Hematopoietic multipotent progenitor cell treated with erythropoietin and hydrocortisone succinate and interleukin-3 and kit ligand, for 6 days (in vitro differentiated cells): ENCODE results near the gene EDN3.
"Not testable (repeated sequence)": the region's sequence is repeated elsewhere in the genome, so short reads cannot be mapped to it uniquely, and the experiment has no call there.

Source experiments
- DNase-seq: peaks from one replicate; pipeline ENCODE4 v3.0.0-alpha.2; 2015

EDN3 gene

DNA sequence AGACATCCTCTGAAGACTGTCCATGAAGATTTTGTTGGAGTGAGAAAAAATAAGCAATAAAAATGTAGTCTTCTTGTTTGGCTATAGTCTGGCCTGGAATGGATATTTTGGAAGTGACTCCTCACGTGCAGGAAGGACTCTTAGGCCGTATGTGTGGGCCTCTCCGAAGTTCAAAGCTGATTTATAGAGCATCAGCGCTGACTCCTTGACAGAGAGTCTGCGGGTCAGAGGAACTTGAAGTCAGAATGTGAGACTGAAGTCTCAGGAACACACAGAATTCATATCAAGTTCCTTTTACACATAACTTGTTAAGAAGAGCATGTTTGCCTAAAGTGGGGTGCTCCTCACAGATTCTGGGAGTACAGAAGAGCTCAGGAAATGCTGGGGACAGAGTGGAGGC, 36.1 kb downstream of the EDN3 start:
- DNase-seq = no peak

DNA sequence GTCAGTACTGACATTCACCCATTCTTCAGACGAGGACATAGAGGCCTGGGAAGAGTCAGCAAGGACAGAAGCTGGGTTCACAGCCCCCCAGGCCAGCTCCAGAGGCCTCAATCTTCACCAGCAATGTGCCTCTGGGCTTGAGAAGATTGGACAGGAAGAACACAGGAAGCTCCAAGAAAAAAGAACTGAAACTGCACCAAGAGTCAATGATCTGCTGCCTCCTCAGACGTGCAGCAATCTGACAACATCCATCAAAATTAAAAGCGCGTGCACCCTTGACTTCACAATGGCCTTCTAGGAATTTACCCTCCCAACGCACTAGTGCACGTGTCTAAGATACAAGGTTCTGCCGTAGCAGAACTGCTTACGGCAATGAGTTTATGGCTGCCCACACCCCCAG, 38.0 kb downstream of the EDN3 start:
- not testable (repeated sequence) for DNase-seq

GRCh38 chr20:59340201-59340885, 39.9 kb downstream of the EDN3 start:
- no peak for DNase-seq

DNA sequence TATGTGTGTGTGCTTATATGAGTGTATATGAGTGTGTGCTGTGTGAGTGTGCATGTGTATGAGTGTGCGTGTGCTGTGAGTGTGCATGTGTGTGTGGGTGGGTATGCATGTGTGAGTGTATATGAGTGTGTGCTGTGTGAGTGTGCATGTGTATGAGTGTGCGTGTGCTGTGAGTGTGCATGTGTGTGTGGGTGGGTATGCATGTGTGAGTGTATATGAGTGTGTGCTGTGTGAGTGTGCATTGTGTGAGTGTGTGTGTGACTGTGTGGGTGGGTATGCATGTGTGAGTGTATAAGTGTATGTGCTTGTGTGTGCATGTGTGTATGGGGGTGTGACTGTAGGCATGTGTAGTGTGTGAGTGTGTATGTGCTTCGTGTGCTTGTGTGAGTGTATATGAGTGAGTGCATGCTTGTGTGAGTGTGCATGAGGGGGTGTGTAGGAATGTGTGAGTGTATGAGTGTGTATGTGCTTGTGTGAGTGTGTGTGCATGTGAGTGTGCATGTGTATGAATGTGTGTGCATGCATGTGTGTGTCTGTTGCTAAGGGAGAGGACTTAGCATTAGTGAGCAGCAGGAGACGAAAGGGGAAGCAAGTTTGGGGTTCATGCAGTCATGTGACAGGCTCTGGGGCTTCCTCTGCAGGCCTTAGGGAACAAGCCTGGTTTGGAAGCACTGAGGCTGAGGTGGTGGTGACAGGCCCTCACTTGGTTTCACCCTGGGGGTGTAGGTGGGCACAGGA, 41.0 kb downstream of the EDN3 start:
- peak; percentile 37 for DNase-seq

DNA sequence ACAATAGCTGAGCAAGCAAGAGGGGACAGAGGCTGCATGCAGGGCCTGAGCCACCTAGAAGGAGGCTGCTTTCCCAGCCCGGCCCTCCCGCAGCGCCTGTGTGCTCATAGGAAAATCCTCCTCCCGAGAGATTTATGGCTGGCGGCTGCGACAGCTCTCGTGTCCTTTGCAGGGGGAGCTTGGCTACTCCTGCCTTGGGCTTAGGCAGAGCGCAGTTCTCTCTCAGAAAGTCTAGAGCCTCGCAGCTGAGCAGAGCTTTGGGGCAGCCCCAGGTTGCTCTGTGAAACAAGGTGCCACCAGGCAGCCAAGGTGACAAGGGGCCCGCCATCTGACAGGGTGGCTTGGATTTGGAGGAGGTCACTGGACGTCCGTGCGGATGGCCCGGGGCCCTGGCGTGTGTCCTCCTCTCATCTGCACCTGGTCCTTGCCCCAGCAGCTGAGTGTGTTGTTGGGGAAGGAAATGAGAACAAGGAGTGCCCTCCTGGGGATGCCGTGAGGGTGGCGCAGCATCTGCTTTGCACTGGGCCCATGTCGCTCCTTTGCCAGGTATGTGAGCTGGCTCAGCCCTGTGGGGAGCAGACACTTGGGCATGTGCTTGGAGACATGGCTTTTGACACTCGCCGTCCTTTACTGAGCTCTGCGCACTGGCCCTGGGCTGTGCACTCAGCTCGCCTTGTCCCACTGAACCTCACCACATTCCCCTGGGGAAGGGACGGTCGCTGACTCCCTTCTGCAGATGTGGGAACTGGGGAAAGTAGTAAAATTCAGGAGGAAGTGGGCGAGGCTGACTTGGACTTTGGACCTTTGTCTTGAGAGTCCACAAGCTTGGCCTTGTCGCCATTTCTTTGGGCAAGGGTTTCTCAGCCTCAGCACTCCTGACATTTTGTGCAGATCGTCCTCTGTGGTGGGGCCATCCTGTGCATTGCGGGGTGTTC, 41.9 kb downstream of the EDN3 start:
- no peak for DNase-seq

DNA sequence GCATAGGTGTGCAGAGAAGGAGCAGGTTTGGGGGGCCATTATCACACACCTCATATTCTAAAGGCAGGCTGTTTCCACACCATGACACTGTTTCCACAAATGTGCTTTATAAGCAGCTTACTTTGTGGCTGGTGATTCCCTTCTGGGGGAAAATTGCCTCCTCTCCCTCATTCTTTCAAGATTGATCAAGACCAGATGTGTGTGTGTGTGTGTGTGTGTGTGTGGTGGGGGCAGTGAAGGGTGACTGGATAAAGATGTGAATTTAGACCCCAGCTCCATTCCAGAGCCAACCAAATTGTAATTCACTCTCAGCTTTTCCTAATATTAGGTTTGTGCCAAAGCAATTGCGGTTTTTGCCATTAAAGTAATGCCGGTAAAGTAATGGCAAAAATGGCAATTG, 45.6 kb downstream of the EDN3 start:
- no peak for DNase-seq

DNA sequence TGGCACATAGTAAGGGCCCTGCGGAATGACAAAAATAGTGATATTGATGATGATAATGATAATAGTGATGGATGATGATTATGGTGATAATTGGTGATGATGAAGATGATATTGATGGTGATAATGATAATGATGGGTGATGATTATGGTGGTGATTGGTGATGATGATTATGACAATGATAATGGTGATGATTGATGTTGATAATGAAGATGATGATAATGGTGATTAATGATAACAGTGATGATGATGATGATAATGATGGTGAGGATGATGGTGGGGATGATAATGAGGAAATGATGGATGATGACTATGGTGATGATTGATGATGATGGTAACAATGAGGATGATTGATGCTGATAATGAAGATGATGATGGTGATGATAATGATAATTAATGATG, 48.9 kb downstream of the EDN3 start:
- no peak for DNase-seq

DNA sequence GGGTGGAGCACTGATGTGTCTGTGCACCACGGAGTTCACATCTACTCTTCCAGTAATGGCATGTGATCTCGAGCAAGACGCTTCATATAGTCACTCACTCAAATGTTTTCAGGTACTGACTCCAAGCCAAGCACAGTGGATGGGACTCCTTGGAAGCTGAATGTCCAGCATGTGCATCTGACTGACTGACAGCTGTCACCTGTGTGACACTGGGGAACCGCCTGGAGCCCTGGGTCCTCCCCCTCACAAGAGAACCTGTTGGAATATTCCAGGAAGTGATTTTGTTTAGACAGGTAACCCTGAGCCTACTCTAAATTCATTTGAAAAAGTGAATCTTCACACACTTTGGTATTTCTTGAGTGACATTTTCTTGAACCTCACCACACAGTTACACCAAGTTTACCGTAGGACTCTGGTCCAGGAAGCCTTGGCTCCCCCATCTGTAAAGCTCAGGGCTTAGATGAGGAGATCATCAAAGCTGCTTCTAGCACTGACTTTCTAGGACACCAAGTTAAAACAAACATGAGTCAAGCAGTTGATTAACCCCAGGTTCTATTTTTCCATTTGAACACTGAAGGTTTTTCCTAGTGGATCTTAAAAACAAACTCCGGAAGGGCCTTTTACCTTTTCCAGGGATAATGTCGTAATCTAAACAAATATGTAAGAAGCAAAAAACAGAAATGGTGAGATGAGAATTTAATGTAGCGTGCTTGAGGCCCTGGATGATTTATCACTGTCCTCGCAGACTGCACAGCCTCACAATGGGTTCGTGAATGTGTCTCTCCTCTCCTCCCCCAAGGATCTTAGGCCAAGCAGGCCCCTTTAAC, 50.1 kb downstream of the EDN3 start:
- DNase-seq = no peak

GRCh38 chr20:59351157-59352040, 51.0 kb downstream of the EDN3 start:
- DNase-seq = no peak

DNA sequence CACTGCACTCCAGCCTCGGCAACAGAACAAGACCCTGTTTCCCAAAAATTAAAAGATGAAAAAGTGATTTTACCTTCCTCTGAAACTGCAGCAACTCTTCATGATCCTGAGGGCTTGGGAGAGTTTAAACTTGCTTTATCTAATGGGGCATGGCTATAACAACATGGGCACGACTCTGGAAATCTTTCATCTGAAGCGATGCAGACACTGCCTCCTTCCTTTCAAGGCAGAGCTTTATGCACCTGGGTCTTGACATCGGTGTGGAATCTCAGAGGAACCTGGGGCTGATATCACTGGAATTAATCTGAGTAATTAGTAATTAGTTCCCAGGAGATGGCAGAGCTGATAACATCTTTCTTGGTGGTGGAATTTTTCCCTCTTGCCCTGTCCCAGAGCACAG, 52.1 kb downstream of the EDN3 start:
- no peak for DNase-seq

GRCh38 chr20:59352990-59353389, 52.6 kb downstream of the EDN3 start:
- no peak for DNase-seq

DNA sequence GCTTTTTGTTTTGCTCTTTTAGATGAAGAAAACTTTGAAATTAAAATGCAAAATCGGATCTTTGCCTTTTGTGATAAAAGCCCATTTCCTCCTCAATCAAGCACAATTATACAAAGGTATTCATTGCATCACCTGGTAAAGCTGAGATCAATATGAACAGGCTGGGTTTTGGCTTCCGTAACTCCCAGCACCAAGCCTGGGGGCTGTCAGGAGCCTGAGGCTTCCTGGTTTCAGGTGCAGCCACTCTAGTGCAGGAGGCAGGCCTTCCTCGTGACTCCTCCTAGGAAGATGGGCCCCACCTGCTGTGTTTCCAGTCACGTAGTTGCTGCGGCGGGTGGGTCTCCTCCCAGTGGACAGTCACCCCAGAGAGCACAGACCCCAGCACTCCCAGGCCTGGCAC, 54.0 kb downstream of the EDN3 start:
- no peak for DNase-seq

DNA sequence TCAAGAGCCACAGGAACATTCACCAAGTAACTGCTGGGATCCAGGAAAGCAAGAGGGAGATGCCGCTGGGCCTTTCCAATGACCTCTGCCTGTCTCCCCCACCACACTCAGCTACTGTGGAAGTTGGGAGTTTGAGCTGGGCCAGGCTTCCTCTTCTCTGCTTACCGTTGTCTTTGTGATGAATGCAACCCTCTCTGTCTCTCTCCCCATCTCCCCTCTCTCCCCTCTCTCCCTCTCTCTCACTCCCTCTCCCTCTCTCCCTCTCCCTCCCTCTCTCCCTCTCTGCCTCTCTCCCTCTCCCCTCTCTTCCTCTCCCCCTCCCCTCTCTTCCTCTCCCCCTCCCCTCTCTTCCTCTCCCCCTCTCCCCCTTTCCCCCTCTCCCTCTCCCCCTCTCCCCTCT, 54.8 kb downstream of the EDN3 start:
- DNase-seq = no peak

DNA sequence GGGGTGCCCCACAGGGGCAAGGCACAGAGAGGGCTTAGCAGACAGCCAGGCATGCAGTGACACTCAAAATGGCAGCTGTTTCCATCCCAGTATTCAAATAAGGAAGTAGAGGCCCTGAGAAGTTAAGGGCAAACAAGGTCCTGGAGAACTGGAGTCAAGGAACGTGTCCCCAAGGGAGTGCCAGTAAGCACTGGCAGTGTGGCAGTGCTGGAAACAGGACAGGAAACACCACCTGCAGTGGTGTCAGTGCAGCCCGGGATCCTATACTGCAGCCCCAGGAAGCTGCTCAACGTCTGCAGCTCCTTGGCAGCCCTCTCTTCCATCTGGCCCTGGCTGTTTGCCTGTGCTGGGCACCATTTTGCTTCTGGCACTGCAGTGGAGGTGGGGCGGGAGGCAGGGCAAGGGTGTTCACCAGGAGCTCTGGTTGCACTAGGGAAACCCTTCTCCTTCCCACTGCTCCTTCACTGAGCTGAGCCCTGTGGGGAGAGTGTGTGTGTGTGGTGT, 56.3 kb downstream of the EDN3 start:
- DNase-seq = no peak

DNA sequence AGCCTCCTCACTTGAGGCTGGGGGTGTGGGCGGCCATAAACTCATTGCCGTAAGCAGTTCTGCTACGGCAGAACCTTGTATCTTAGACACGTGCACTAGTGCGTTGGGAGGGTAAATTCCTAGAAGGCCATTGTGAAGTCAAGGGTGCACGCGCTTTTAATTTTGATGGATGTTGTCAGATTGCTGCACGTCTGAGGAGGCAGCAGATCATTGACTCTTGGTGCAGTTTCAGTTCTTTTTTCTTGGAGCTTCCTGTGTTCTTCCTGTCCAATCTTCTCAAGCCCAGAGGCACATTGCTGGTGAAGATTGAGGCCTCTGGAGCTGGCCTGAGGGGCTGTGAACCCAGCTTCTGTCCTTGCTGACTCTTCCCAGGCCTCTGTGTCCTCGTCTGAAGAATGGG, 58.4 kb downstream of the EDN3 start:
- not testable (repeated sequence) for DNase-seq

DNA sequence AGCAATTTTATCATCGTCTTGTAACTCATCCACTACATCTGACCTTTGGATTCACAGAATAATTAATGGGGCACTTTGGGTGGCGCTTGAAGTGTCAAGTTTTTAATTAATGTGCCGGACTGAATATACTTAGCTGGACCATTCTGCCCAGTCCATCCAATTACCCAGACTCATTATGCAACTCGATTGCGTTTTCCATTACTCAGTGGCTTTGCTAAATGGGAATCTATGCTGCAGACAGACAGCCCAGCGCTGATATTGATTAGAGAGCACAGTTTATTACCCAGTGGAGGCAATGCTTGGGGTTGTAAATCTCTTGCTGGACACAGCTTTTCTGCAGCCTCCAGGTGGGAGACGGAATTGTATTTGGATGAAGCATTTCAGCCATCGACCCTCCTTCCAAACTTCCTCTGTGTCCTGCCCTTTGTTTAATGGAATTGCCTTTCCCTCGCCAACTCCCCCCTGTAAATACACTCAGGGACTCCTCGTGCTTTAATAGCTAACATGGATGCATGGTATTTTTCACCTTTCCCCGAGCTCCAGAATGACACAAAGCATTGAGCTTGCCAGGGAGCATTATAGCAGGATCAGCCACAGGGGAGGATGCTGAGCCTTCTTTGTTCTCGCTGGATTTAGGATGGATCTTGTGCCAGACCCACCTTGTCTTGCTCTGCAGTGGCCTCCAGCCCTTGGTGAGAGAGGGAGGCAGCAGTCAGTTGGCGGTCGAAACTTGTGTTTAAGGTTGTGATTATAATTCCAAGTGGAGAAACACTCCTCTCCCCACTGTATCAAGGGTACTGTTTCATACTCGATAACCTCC, 59.7 kb downstream of the EDN3 start:
- DNase-seq = no peak

- DNase-seq = no peak
These were observed 60.5 kb downstream of the EDN3 start for GRCh38 chr20:59360934-59361333.

DNA sequence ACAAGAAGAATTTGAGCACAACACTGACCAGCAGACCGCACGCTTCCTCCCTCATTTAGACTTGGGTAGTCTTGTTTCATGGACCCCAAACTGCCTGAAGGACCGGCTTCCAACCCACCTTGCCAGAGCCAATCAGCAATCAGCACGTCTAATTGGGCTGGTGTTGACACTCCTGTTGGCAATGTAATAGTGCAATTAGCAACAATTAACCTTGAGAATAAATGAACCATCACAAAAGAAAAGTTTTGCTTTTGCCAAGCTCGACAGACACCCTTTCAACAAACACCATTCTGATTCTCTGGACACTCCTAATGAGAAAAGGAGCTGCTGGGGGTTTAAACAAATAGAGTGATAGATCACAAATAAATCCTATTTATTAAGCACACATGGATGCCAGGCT, 61.0 kb downstream of the EDN3 start:
- no peak for DNase-seq

DNA sequence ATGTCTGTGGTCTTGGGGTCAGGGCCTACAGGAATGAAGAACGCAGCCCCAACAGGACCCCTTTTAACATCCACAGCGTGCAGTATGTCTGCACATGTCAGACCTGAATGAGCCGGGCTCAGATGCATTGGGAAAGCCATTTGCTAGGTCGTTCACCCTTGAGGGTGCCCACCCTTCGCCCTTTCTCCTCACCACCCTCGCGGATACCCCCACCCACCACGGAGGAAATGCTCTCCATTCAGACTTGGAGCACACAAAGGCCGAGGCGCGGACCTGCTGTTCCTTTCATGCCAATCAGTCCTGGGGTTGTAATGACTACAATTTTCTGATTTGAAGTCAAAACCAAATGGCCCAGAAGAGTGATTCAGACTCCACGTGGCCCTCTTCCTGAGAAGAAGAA, 62.7 kb downstream of the EDN3 start:
- no peak for DNase-seq

- no peak for DNase-seq
These were observed 64.2 kb downstream of the EDN3 start for GRCh38 chr20:59364611-59365010.
